H1 (cell line): ENCODE data around the gene WDR74. TPM values are rescaled to one million over a fixed set of nuclear protein-coding genes. Genes with fewer than 3 reads are reported as not detected.

Experiments
- CTCF ChIA-PET: fragments of 300-600 bp; sonication (Branson Sonifier 250); formaldehyde crosslinking; loops from one replicate; lab custom pipeline; 2021; ENCODE audit not compliant: partially characterized antibody; lab: Charles Lee
- POLR2A ChIA-PET: fragments of 300-600 bp; sonication (Branson Sonifier 250); formaldehyde crosslinking; loops from one replicate; lab custom pipeline; 2021; ENCODE audit warnings: inconsistent platforms; ENCODE audit not compliant: partially characterized antibody; lab: Charles Lee
- DNase-seq, 2 experiments: peaks; one replicate each; pipeline versions ENCODE4 v3.0.0 to v3.0.0-alpha.2; 2010 to 2022; ENCODE audit warnings: low spot score in 2 of 2, low read depth in 1 of 2, mixed read lengths in 1 of 2
- FAIRE-seq: peaks from 2 replicates; lab custom pipeline; 2011; peaks lifted over from hg19 to GRCh38; lab: Jason Lieb, UNC
- H2AFZ ChIP-seq: 2 replicates; pipeline ENCODE4 v1.8.1; 2012; ENCODE audit warnings: low read length, inconsistent platforms
- H2AK5ac ChIP-seq: 2 replicates; pipeline ENCODE4 v1.6.1; 2013; ENCODE audit warnings: low read depth, low read length
- H2BK120ac ChIP-seq: replicated peaks from 2 replicates; pipeline ENCODE3; 2013; ENCODE audit warnings: low read depth, low read length, inconsistent platforms
- H2BK12ac ChIP-seq: 2 replicates; pipeline ENCODE4 v1.6.1; 2013; ENCODE audit warnings: low read depth, low read length
- H2BK15ac ChIP-seq: 2 replicates; pipeline ENCODE4 v1.6.1; 2013; ENCODE audit warnings: low read length
- H2BK20ac ChIP-seq: 2 replicates; pipeline ENCODE4 v1.6.1; 2013; ENCODE audit warnings: low read length
- H2BK5ac ChIP-seq: 2 replicates; pipeline ENCODE4 v1.6.1; 2013; ENCODE audit warnings: low read depth, low read length
- H3K14ac ChIP-seq: 2 replicates; pipeline ENCODE4 v1.6.1; 2013; ENCODE audit warnings: inconsistent platforms; ENCODE audit not compliant: insufficient read length
- H3K18ac ChIP-seq: 2 replicates; pipeline ENCODE4 v1.6.1; 2013; ENCODE audit warnings: low read length; ENCODE audit errors: extremely low read depth
- H3K23ac ChIP-seq: 2 replicates; pipeline ENCODE4 v1.6.1; 2013; ENCODE audit warnings: inconsistent platforms; ENCODE audit not compliant: insufficient read length
- H3K23me2 ChIP-seq: 2 replicates; pipeline ENCODE4 v1.6.1; 2013; ENCODE audit warnings: low read depth, low read length
- H3K27ac ChIP-seq: 2 replicates; pipeline ENCODE4 v1.6.1; 2011; ENCODE audit warnings: low read depth, low read length, inconsistent platforms
- H3K27me3 ChIP-seq, 4 experiments: replicated peaks in 1 of 4; 1 replicate in 1 of 4; 2 replicates in 3 of 4; pipeline versions ENCODE4 v1.6.1 to v1.8.1; 2011 to 2013; ENCODE audit warnings: low read length in 3 of 4, mild to moderate bottlenecking in 3 of 4, inconsistent platforms in 2 of 4, mixed read lengths in 2 of 4, moderate library complexity in 1 of 4; ENCODE audit not compliant: control insufficient read depth in 3 of 4, insufficient read depth in 3 of 4; ENCODE audit errors: extremely low read depth in 1 of 4
- H3K36me3 ChIP-seq, 4 experiments: 2 replicates each; pipeline versions ENCODE4 v1.6.1 to v1.8.1; 2011 to 2013; ENCODE audit warnings: mild to moderate bottlenecking in 4 of 4, low read length in 3 of 4, moderate library complexity in 2 of 4, control low read depth in 1 of 4, inconsistent platforms in 1 of 4; ENCODE audit not compliant: insufficient read depth in 4 of 4, control insufficient read depth in 2 of 4
- H3K4ac ChIP-seq: replicated peaks from 2 replicates; pipeline ENCODE3; 2013; ENCODE audit warnings: low read length, low read depth, mixed read lengths, inconsistent platforms; ENCODE audit not compliant: insufficient read length
- H3K4me1 ChIP-seq, 4 experiments: replicated peaks in 1 of 4; 1 replicate in 1 of 4; 2 replicates in 3 of 4; pipeline versions ENCODE4 v1.6.1 to v1.8.1; 2011 to 2013; ENCODE audit warnings: low read length in 3 of 4, inconsistent platforms in 2 of 4, mixed read lengths in 1 of 4; ENCODE audit not compliant: insufficient read depth in 4 of 4, control insufficient read depth in 3 of 4
- H3K4me2 ChIP-seq, 2 experiments: 2 replicates each; pipeline versions ENCODE4 v1.6.1 to v1.8.1; 2011 to 2013; ENCODE audit warnings: low read depth in 2 of 2, low read length in 2 of 2, control low read depth in 1 of 2, inconsistent platforms in 1 of 2, mild to moderate bottlenecking in 1 of 2; ENCODE audit not compliant: insufficient read depth in 1 of 2
- H3K4me3 ChIP-seq, 4 experiments: fragments of 200-600, 300-600 bp in 1 of 4; sonication (generic), shearing (Covaris generic), sonication (Bioruptor Twin) in 1 of 4; 2 replicates each; pipeline versions ENCODE4 v1.5.1 to v1.8.1; 2011 to 2016; ENCODE audit warnings: low read length in 4 of 4, low read depth in 3 of 4, control low read depth in 2 of 4, inconsistent platforms in 2 of 4, mild to moderate bottlenecking in 2 of 4, mixed read lengths in 1 of 4, moderate library complexity in 1 of 4; ENCODE audit not compliant: insufficient read depth in 2 of 4; ENCODE audit errors: extremely low read depth in 1 of 4
- H3K56ac ChIP-seq: replicated peaks from 2 replicates; pipeline ENCODE3; 2013; ENCODE audit warnings: low read depth, mild to moderate bottlenecking, mixed read lengths, low read length, inconsistent platforms; ENCODE audit not compliant: insufficient read length
- H3K79me1 ChIP-seq: 2 replicates; pipeline ENCODE4 v1.6.1; 2013; ENCODE audit warnings: low read depth, low read length, control low read depth
- H3K79me2 ChIP-seq, 2 experiments: 2 replicates each; pipeline versions ENCODE4 v1.6.1 to v1.8.1; 2012 to 2013; ENCODE audit warnings: low read length in 2 of 2, mild to moderate bottlenecking in 2 of 2, inconsistent platforms in 1 of 2; ENCODE audit not compliant: insufficient read depth in 2 of 2, control insufficient read depth in 1 of 2
- H3K9ac ChIP-seq, 4 experiments: replicated peaks in 1 of 4; 1 replicate in 1 of 4; 2 replicates in 3 of 4; pipeline versions ENCODE4 v1.6.1 to v1.8.1; 2011 to 2013; ENCODE audit warnings: low read depth in 3 of 4, low read length in 3 of 4, control low read depth in 2 of 4, mild to moderate bottlenecking in 2 of 4, moderate library complexity in 2 of 4, inconsistent platforms in 1 of 4; ENCODE audit errors: extremely low read depth in 1 of 4
- H3K9me3 ChIP-seq, 2 experiments: 2 replicates each; pipeline versions ENCODE4 v1.6.1 to v1.8.1; 2012 to 2013; ENCODE audit warnings: mild to moderate bottlenecking in 2 of 2, moderate library complexity in 2 of 2, control low read depth in 1 of 2, inconsistent platforms in 1 of 2, low read depth in 1 of 2, low read length in 1 of 2, mixed read lengths in 1 of 2; ENCODE audit not compliant: insufficient read depth in 2 of 2
- H4K20me1 ChIP-seq, 2 experiments: replicated peaks in 1 of 2; 2 replicates each; pipeline versions ENCODE3 to v1.8.1; 2011 to 2013; ENCODE audit warnings: inconsistent platforms in 2 of 2, low read length in 2 of 2, mild to moderate bottlenecking in 1 of 2; ENCODE audit not compliant: insufficient read depth in 2 of 2, control insufficient read depth in 1 of 2
- H4K5ac ChIP-seq: 2 replicates; pipeline ENCODE4 v1.6.1; 2013; ENCODE audit warnings: low read length, low read depth, mixed read lengths, inconsistent platforms; ENCODE audit not compliant: insufficient read length
- H4K8ac ChIP-seq: 2 replicates; pipeline ENCODE4 v1.8.0; 2013; ENCODE audit warnings: mild to moderate bottlenecking, moderate library complexity, low read length, inconsistent platforms; ENCODE audit not compliant: insufficient read depth; ENCODE audit errors: extremely low read depth
- H4K91ac ChIP-seq: replicated peaks from 2 replicates; pipeline ENCODE3; 2013; ENCODE audit warnings: low read length, mixed read lengths, inconsistent platforms; ENCODE audit not compliant: insufficient read length
- CBX5 ChIP-seq: fragments of 300-800, 300-1000 bp; sonication (generic); IDR thresholded peaks from 2 replicates; pipeline ENCODE4 v1.7.1; 2016; ENCODE audit warnings: antibody characterized with exemption, low read length, low read depth
- CHD2 ChIP-seq: IDR thresholded peaks from 2 replicates; pipeline ENCODE4 v1.6.1; 2012; ENCODE audit warnings: low read length, improper control_type of control experiment
- EZH2 ChIP-seq: fragments of 200-600 bp; sonication (generic); IDR thresholded peaks from 2 replicates; pipeline ENCODE4 v1.7.1; 2012; ENCODE audit warnings: low read depth, mild to moderate bottlenecking, moderate library complexity, low read length, inconsistent platforms; ENCODE audit not compliant: severe bottlenecking
- PHF8 ChIP-seq: fragments of 200-600 bp; sonication (generic); conservative IDR thresholded peaks from 2 replicates; pipeline ENCODE4 v1.7.1; 2012; ENCODE audit warnings: low read depth, mild to moderate bottlenecking, inconsistent platforms, low read length, moderate library complexity
- RNF2 ChIP-seq: fragments of 200-900, 300-1000 bp; sonication (generic); IDR thresholded peaks from 2 replicates; pipeline ENCODE4 v1.7.1; 2016; ENCODE audit warnings: borderline replicate concordance, low read depth, mild to moderate bottlenecking, antibody characterized with exemption, low read length; ENCODE audit not compliant: poor library complexity, severe bottlenecking; ENCODE audit errors: missing control alignments
- RXRA ChIP-seq: IDR thresholded peaks from 2 replicates; pipeline ENCODE4 v1.6.1; 2011; ENCODE audit warnings: low read depth, mild to moderate bottlenecking, low read length, moderate library complexity; ENCODE audit not compliant: insufficient read depth
- YY1 ChIP-seq: IDR thresholded peaks from 2 replicates; pipeline ENCODE4 v1.6.1; 2011; ENCODE audit warnings: low read depth, mild to moderate bottlenecking, low read length
- WGBS, 2 experiments: shearing (Covaris generic) in 1 of 2; methylation state at CpG; one replicate each; pipeline versions ENCODE4 v1.1.6 to v1.1.7; 2013 to 2015; ENCODE audit warnings: low lambda C conversion rate in 2 of 2, mixed read lengths in 2 of 2, inconsistent platforms in 1 of 2, low coverage in 1 of 2, missing lambda C conversion rate in 1 of 2; ENCODE audit not compliant: insufficient replicate concordance in 2 of 2, insufficient coverage in 1 of 2, insufficient read length in 1 of 2; ENCODE audit errors: extremely low coverage in 1 of 2, missing lambda C conversion rate in 1 of 2; 5-methylcytosine and 5-hydroxymethylcytosine counted together
- polyA plus RNA-seq, 7 experiments: library from polyadenylated mRNA; depleted of rRNA in 3 of 7; stranded (reverse) in 5 of 7; unstranded in 2 of 7; fragments of >200 nt in 5 of 7; fragments of 200-250 nt in 2 of 7; gene quantifications; 1 replicate in 5 of 7; 2 replicates in 1 of 7; 4 replicates in 1 of 7; pipeline versions ENCODE4 v1.2.1 to v1.2.3, GENCODE V29; 2011 to 2013; ENCODE audit warnings: missing spikeins in 2 of 7, mixed read lengths in 2 of 7
- total RNA-seq: library from RNA; stranded (reverse); fragmentation: NEBNext Ultra II Directional; extraction: Animal tissue kit (Norgen Biotek cat#: 25700); gene quantifications from 2 replicates; pipeline ENCODE4 v1.2.1, GENCODE V29; 2021

Gene WDR74
- total and polyA plus RNA-seq, 2 of the 8 experiments (the other 6 are each of a cell fraction or from before 2014, with no cell fraction given): 93.6 to 97.0 TPM

DNA sequence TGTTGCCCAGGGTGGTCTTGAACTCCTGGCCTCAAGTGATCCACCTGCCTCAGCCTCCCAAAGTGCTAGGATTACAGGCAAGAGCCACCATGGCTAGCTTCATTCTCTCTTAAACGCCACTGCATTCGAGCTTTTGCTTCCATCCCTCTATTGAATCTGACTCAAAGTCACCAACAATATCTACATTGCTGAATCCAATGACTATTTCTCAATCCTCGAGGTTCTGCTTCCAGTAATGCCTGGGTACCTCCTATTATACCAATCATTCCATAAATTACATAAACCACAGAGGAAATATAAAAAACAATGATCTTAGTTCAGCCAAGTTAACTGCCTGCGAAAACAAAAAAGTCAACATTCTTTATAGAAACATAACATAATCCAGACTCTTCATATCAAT, 22.3 kb downstream of the WDR74 start:
- 94% methylated on average over 4 of the region's 4 CpGs; no CpG with 5 or more reads in 1 of the 2 experiments for WGBS, 2 experiments
- no peak for DNase-seq
- Histone ChIP-seq H3K23ac (no peak overlapping the region), H4K5ac (no peak overlapping the region), H4K91ac (no peak overlapping the region), H3K27me3 (no peaks in the 10 kb centered on the region), H3K9me3 (no peaks in the 10 kb centered on the region), H4K20me1 (no peaks in the 10 kb centered on the region), H3K4ac (no peak overlapping the region), H4K8ac (no peak overlapping the region), H3K4me3 (no peak overlapping the region), H2BK12ac (no peak overlapping the region), H2AK5ac (no peak overlapping the region), H3K27ac (no peak overlapping the region), H2BK20ac (no peak overlapping the region), H3K9ac (no peak overlapping the region), H3K23me2 (no peaks in the 10 kb centered on the region), H3K4me1 (no peaks in the 10 kb centered on the region), H3K36me3 (peaks cover 3 to 20% (median 6%) of the 10 kb centered on the region in 4 experiments; a peak in 4 of 8 replicates), H2BK5ac (no peak overlapping the region), H3K79me2 (no peaks in the 10 kb centered on the region; a peak in 1 of 4 replicates), H3K18ac (no peak overlapping the region), H3K56ac (no peak overlapping the region), H2AFZ (no peak overlapping the region), H3K79me1 (no peaks in the 10 kb centered on the region), H3K4me2 (no peak overlapping the region), H2BK120ac (no peak overlapping the region), H3K14ac (no peak overlapping the region), H2BK15ac (no peak overlapping the region)
- CTCF ChIA-PET: interaction anchor here (0.7 to 1.9 kb wide), 5 partner anchors 9 to 31 kb away, joined by 3 to 9 read pairs (median 3); partner anchors contain the start of gene TMEM223
- TF ChIP-seq EZH2 (no peak), CBX5 (no peak), RNF2 (no peak), RXRA (no peak), YY1 (no peak), PHF8 (no peak), CHD2 (no peak)
- FAIRE-seq: no peak
- POLR2A ChIA-PET: interaction anchor here (0.7 to 6.8 kb wide), 12 partner anchors 10 to 75 kb away, joined by 3 to 57 read pairs (median 6); partner anchors contain the start of genes NXF1, STX5, TEX54 and WDR74
